OCI-LY3 (cell line): Measurements from ENCODE around the gene DNAH14.
"Not testable (repeated sequence)": the region's sequence is repeated elsewhere in the genome, so short reads cannot be mapped to it uniquely, and the experiment has no call there.

Experiments
- CTCF ChIP-seq: fragments of 200-600, 300-600 bp; sonication (generic); IDR thresholded peaks from 2 replicates; pipeline ENCODE4 v1.5.1; 2014; ENCODE audit warnings: antibody characterized with exemption, low read length, low read depth
- EZH2phosphoT487 ChIP-seq: fragments of 200-600 bp; shearing (Covaris generic); IDR thresholded peaks from 2 replicates; pipeline ENCODE4 v1.6.1; 2018; ENCODE audit warnings: antibody characterized with exemption, mixed run types, low read depth

DNA sequence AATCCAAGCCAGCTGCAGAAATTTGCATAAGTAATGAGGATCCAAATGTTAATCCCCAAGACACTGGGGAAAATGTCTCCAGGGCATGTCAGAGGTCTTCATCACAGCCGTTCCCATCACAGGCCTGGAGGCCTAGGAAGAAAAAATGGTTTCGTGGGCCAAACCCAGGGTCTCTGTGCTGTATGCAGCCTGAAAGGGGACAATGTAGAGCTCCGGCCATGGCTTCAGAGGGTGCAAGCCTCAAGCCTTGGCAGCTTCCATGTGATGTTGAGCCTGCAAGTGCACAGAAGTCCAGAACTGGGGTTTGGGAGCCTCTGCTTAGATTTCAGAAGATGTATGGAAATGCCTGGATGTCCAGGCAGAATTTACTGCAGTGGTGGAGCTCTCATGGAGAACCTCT lies 247.9 kb downstream of the DNAH14 start:
- not testable (repeated sequence) for TF ChIP-seq CTCF, EZH2phosphoT487
